Loucy (cell line): ENCODE results near the gene MUC6.

Experiments used
- CTCF ChIP-seq: fragments of 200-600 bp; sonication (generic); conservative IDR thresholded peaks from 2 replicates; pipeline ENCODE4 v1.5.1; 2014; ENCODE audit warnings: mild to moderate bottlenecking, antibody characterized with exemption, low read length
- EZH2phosphoT487 ChIP-seq: fragments of 200-600 bp; IDR thresholded peaks from 2 replicates; pipeline ENCODE4 v1.6.1; 2018; ENCODE audit warnings: antibody characterized with exemption, mild to moderate bottlenecking, moderate library complexity, borderline replicate concordance

GRCh38 chr11:1020211-1020905 is 16.2 kb downstream of the MUC6 start:
- no peak for TF ChIP-seq CTCF
- no peak for TF ChIP-seq EZH2phosphoT487
